GM23248 (cell line): Measurements from ENCODE around the gene CCBE1. TPM values are rescaled to one million over a fixed set of nuclear protein-coding genes. Genes with fewer than 3 reads are reported as not detected.

Source experiments
- DNase-seq: peaks from one replicate; pipeline ENCODE4 v3.0.0-alpha.2; 2015
- H2AFZ ChIP-seq: fragments of 200-600 bp; sonication (generic); 2 replicates; pipeline ENCODE4 v1.6.1; 2016; ENCODE audit warnings: antibody characterized with exemption
- H3F3A ChIP-seq: fragments of 200-600 bp; sonication (generic); 2 replicates; pipeline ENCODE4 v1.6.1; 2016; ENCODE audit warnings: mild to moderate bottlenecking, antibody characterized with exemption, mixed run types; ENCODE audit not compliant: insufficient read depth
- H3K27ac ChIP-seq: fragments of 200-600 bp; sonication (generic); 2 replicates; pipeline ENCODE4 v1.5.1; 2016; ENCODE audit warnings: mild to moderate bottlenecking
- H3K27me3 ChIP-seq: fragments of 200-600 bp; sonication (generic); replicated peaks from 2 replicates; pipeline ENCODE4 v1.6.1; 2016; ENCODE audit warnings: mild to moderate bottlenecking; ENCODE audit not compliant: insufficient read depth
- H3K36me3 ChIP-seq: fragments of 200-600 bp; sonication (generic); 2 replicates; pipeline ENCODE4 v1.6.1; 2016; ENCODE audit warnings: low read depth, mild to moderate bottlenecking
- H3K4me1 ChIP-seq: fragments of 200-600 bp; sonication (generic); 2 replicates; pipeline ENCODE4 v1.6.1; 2016; ENCODE audit warnings: mild to moderate bottlenecking; ENCODE audit not compliant: insufficient read depth
- H3K4me2 ChIP-seq: fragments of 200-600 bp; sonication (generic); one replicate; pipeline ENCODE4 v1.6.1; 2016; ENCODE audit warnings: mild to moderate bottlenecking; ENCODE audit not compliant: unreplicated experiment
- H3K4me3 ChIP-seq: fragments of 200-600 bp; sonication (generic); 2 replicates; pipeline ENCODE4 v1.5.1; 2016; ENCODE audit warnings: mild to moderate bottlenecking
- H3K79me2 ChIP-seq: fragments of 200-600 bp; sonication (generic); 2 replicates; pipeline ENCODE4 v1.6.1; 2016; ENCODE audit warnings: mild to moderate bottlenecking; ENCODE audit not compliant: insufficient read depth
- H3K9ac ChIP-seq: fragments of 200-600 bp; sonication (generic); 2 replicates; pipeline ENCODE4 v1.6.1; 2016; ENCODE audit warnings: mild to moderate bottlenecking
- H3K9me2 ChIP-seq: fragments of 200-600 bp; sonication (generic); 2 replicates; pipeline ENCODE4 v1.6.1; 2016; ENCODE audit warnings: mixed run types, mild to moderate bottlenecking, moderate library complexity; ENCODE audit not compliant: insufficient read depth
- H3K9me3 ChIP-seq: fragments of 200-600 bp; sonication (generic); one replicate; pipeline ENCODE4 v1.6.1; 2017; ENCODE audit warnings: low read depth
- H4K20me1 ChIP-seq: fragments of 200-600 bp; sonication (generic); 2 replicates; pipeline ENCODE4 v1.6.0; 2016; ENCODE audit not compliant: insufficient read depth
- EZH2 ChIP-seq: fragments of 200-600 bp; sonication (generic); IDR thresholded peaks from 2 replicates; pipeline ENCODE4 v1.6.1; 2018; ENCODE audit warnings: antibody characterized with exemption, mild to moderate bottlenecking; ENCODE audit not compliant: insufficient read depth, poor library complexity, severe bottlenecking
- EZH2phosphoT487 ChIP-seq: fragments of 200-600 bp; sonication (generic); IDR thresholded peaks from 2 replicates; pipeline ENCODE4 v1.6.1; 2018; ENCODE audit warnings: antibody characterized with exemption, moderate library complexity, mild to moderate bottlenecking, low read depth; ENCODE audit not compliant: insufficient read depth
- WGBS, 2 experiments: methylation state at CpG; one replicate each; pipeline ENCODE4 v1.1.6; 2015 to 2017; ENCODE audit warnings: low lambda C conversion rate in 2 of 2, low coverage in 1 of 2; ENCODE audit errors: missing lambda C conversion rate in 2 of 2; 5-methylcytosine and 5-hydroxymethylcytosine counted together
- in situ Hi-C: fragments of 300-500 bp; cut with MboI; formaldehyde crosslinking; loops from 2 replicates; pipeline ENCODE4 v1.15.0; 2020
- polyA plus RNA-seq: library from polyadenylated mRNA; unstranded; fragments of >200 nt; fragmentation: Nextera tagmentation; extraction: Ambion mirVana; gene quantifications from 2 replicates; pipeline ENCODE4 v1.2.1, GENCODE V29; 2016
- total RNA-seq: library from RNA; depleted of rRNA; stranded (reverse); fragments of >200 nt; shearing (Covaris generic); gene quantifications from 2 replicates; pipeline ENCODE4 v1.2.3, GENCODE V29; 2014

Gene CCBE1
- total and polyA plus RNA-seq, 2 experiments from 2014 or later, result 16.6 to 33.6 TPM

- H3K27ac ChIP-seq, result no peak overlapping the region
- no peaks in the 10 kb centered on the region for H3K9me2 ChIP-seq
- H3K79me2 ChIP-seq, result peaks cover 49% of the 10 kb centered on the region
- TF ChIP-seq EZH2 (no peak), EZH2phosphoT487 (no peak)
- H3K36me3 ChIP-seq, result no peaks in the 10 kb centered on the region
- no peaks in the 10 kb centered on the region for H3K27me3 ChIP-seq
- WGBS, 2 experiments, result 97 to 98% methylated on average over 2 of the region's 2 CpGs
- peaks cover 25% of the 10 kb centered on the region for H3K4me1 ChIP-seq
- no peaks in the 10 kb centered on the region for H3K9me3 ChIP-seq
- peak; percentile 14 for DNase-seq
- H4K20me1 ChIP-seq, result no peaks in the 10 kb centered on the region
- H3F3A ChIP-seq, result no peaks in the 10 kb centered on the region
- no peak overlapping the region for H2AFZ ChIP-seq
- H3K4me2 ChIP-seq, result no peak overlapping the region
- in situ Hi-C loops, result loop anchor here (10.0 kb wide), 1 partner anchor 186 kb away; no protein-coding TSS in a partner anchor
- H3K4me3 ChIP-seq, result no peak overlapping the region
- no peak overlapping the region for H3K9ac ChIP-seq
These were observed 58.1 kb downstream of the CCBE1 start for GRCh38 chr18:59639136-59639535.

GRCh38 chr18:59633961-59634485 lies 63.2 kb downstream of the CCBE1 start:
- no peaks in the 10 kb centered on the region for H3K9me3 ChIP-seq
- no peaks in the 10 kb centered on the region for H3K9me2 ChIP-seq
- H2AFZ ChIP-seq, result peak overlapping the region; percentile 74
- H3K36me3 ChIP-seq, result no peaks in the 10 kb centered on the region
- no peaks in the 10 kb centered on the region for H3F3A ChIP-seq
- peaks cover 22% of the 10 kb centered on the region for H3K4me1 ChIP-seq
- 53 to 55% methylated on average over 4 of the region's 4 CpGs for WGBS, 2 experiments
- in situ Hi-C loops, result loop anchor here (10.0 kb wide), 1 partner anchor 191 kb away; no protein-coding TSS in a partner anchor
- TF ChIP-seq EZH2phosphoT487 (no peak), EZH2 (no peak)
- no peak overlapping the region for H3K27ac ChIP-seq
- peak overlapping the region; percentile 57 for H3K9ac ChIP-seq
- no peaks in the 10 kb centered on the region for H4K20me1 ChIP-seq
- H3K4me2 ChIP-seq, result peak overlapping the region; percentile 79
- H3K27me3 ChIP-seq, result no peaks in the 10 kb centered on the region
- DNase-seq, result peak; percentile 60
- peaks cover 55% of the 10 kb centered on the region for H3K79me2 ChIP-seq
- peak overlapping the region; percentile 62; the same call in 1 of the 2 replicates for H3K4me3 ChIP-seq

GRCh38 chr18:59633317-59633716 lies 63.9 kb downstream of the CCBE1 start:
- no peaks in the 10 kb centered on the region for H3K27me3 ChIP-seq
- no peaks in the 10 kb centered on the region for H3K36me3 ChIP-seq
- WGBS, 2 experiments, result 68 to 82% methylated on average over 7 of the region's 7 CpGs
- peaks cover 22% of the 10 kb centered on the region for H3K4me1 ChIP-seq
- no peaks in the 10 kb centered on the region for H3K9me2 ChIP-seq
- no peaks in the 10 kb centered on the region for H3K9me3 ChIP-seq
- no peaks in the 10 kb centered on the region for H3F3A ChIP-seq
- no peak overlapping the region for H2AFZ ChIP-seq
- H3K27ac ChIP-seq, result no peak overlapping the region
- DNase-seq, result no peak
- H3K9ac ChIP-seq, result no peak overlapping the region
- no peak overlapping the region for H3K4me3 ChIP-seq
- no peak overlapping the region for H3K4me2 ChIP-seq
- in situ Hi-C loops, result loop anchor here (10.0 kb wide), 1 partner anchor 191 kb away; no protein-coding TSS in a partner anchor
- H3K79me2 ChIP-seq, result peaks cover 48% of the 10 kb centered on the region
- TF ChIP-seq EZH2phosphoT487, result no peak
- no peak for TF ChIP-seq EZH2
- no peaks in the 10 kb centered on the region for H4K20me1 ChIP-seq

- Histone ChIP-seq H3K36me3 (no peaks in the 10 kb centered on the region), H3K27ac (no peak overlapping the region), H3K79me2 (peaks cover 33% of the 10 kb centered on the region), H3K4me2 (no peak overlapping the region), H3K9ac (no peak overlapping the region), H3K9me2 (no peaks in the 10 kb centered on the region), H4K20me1 (no peaks in the 10 kb centered on the region), H2AFZ (no peak overlapping the region), H3K27me3 (no peaks in the 10 kb centered on the region), H3K9me3 (no peaks in the 10 kb centered on the region), H3K4me3 (no peak overlapping the region), H3F3A (no peaks in the 10 kb centered on the region), H3K4me1 (peaks cover 22% of the 10 kb centered on the region)
- 16 to 50% methylated on average over 1 of the region's 1 CpG for whole genome bisulfite sequencing, 2 experiments
- TF ChIP-seq EZH2 (no peak), EZH2phosphoT487 (no peak)
- in situ Hi-C loops, result loop anchor here (10.0 kb wide), 1 partner anchor 193 kb away; no protein-coding TSS in a partner anchor
- peak; percentile 52 for DNase-seq
These were observed 65.5 kb downstream of the CCBE1 start for GRCh38 chr18:59631583-59632181.
